IPS-NIHi11 (cell line): ENCODE data around the gene CACTIN.
"Not testable (repeated sequence)": the region's sequence is repeated elsewhere in the genome, so short reads cannot be mapped to it uniquely, and the experiment has no call there.

Experiments
- DNase-seq: peaks from one replicate; pipeline ENCODE4 v3.0.0; 2012; ENCODE audit warnings: mixed read lengths, low spot score

CACTIN gene

DNA sequence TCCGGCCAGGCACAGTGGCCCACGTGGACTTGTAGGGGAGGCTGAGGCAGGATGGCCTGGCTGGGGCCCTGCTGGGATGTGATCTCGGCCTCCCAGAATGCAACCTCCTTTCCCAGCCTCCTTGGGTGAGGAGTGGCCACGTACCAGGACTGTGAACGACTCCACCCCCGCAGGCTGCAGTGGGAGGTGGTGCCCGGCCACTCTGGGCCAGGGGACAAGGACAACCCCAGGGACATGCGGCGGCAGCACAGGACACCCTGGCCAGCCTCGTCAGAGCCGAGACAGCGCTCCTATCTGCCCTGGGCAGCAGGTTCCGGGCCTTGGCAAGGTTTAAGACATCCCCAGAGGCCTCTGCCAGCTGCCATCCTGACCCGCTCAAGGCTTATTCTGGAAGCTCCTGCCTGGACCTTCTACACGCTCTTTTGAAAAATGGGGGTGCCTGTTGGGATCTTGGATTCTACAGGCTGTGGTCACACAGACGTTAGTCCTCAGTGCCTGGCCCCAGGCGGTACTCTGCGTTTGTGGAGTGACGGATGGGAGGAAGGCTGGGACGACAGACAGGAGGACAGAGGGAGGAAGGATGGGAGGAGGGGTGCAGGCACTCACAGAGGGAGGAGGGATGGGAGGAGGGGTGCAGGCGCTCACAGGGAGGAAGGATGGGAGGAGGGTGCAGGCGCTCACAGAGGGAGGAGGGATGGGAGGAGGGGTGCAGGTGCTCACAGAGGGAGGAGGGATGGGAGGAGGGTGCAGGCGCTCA is 19.9 kb upstream of the CACTIN start:
- no peak for DNase-seq

DNA sequence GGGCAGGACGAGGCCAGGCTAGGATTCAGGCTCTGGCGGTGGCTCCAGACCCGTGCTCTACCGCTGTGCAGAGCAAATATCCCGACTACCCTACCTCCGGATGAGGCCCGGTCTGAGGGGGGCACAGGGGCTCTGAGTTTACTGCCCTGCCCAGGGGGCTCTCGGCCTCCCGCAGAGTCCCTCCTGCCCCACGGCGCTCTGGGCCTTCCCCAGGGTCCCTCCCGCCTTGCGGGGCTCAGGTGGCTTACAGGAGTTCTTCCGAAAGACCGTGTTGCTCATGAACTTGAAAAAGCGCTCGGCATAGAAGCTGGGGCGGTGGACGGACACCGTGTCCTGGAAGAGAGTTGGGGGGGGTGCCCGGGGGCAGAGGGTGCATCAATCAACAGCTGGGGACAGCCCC is 19.1 kb upstream of the CACTIN start:
- DNase-seq = no peak

DNA sequence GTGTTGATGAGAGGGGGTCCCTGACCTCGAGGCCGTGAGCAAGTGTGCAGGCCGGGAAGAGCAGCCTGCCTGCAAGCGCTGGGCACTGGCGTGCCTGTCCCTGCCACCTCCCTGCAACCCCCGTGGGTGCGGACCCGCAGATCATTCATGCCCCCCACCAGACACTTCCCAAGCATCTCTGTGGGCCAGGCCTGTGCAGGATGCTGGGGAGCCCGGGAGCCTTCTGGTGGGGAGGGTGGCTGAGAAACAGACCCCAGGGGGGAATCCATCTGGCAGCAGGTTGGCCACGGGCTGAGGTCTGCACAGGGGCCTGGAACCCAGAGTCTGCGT is 18.4 kb upstream of the CACTIN start:
- no peak for DNase-seq

DNA sequence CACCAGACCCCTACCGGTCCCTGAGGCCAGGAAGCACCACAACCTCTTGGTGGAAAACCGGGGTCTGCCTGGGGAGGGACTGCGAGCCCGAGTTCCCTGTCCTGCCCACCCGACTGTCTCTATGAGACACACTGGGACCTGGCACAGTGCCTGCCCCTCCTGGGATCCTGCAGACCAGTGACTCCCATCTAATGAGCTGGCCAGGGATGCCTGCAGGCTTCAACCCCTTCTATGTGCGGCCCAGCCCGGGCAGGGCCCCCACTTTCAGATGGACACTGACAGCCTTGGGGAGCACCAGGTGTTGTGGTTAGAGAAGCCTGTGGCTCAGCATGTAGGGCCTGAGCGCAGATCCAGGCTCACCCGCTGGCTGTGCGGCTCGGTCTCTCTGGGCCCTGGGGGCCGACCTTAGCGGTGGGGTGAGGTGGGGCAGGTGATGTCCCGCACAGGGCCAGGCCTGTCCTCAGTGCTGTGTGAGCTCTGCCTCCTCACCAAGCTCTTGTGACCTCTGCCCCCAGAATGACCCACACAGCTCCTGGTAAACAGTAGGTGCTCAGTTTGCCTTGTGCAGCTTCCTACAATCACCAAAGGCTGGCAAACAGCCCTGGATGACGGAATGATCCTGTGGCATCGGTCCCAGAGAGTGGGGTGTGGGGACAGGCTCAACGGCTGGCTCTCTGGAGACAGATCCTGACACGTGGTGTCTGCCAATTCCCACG is 17.9 kb upstream of the CACTIN start:
- DNase-seq = no peak

DNA sequence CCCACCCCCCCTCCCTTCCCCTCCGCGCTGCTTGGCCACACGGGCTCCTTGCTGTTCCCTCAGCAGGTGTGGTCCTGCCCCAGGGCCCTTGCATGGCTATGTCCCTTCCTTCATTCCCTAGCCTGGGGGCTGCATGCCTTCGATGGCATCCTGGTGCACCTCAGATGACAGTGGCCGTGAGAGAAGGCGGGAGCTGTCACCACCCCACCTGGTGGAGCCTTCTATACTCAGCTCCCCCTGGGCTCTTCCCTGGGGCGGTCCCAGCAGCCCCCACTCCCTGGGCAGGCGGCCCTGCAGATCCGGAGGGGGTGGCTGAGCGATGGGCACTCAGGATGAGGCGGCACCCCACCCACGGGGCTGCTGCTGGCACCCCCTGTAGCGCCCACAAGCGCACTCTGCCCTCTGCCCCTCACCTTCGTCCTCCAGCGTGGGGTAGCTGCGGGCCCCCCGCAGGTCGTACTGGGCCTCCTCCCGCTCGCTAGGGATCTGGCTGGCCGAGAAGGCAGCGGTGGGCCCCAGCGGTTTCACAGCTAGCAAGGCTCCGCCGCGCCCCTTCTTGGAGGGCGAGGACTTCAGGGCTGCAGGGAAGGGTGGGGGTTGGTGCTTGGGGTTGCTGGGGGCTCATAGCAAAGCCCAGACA is 17.2 kb upstream of the CACTIN start:
- DNase-seq = no peak

DNA sequence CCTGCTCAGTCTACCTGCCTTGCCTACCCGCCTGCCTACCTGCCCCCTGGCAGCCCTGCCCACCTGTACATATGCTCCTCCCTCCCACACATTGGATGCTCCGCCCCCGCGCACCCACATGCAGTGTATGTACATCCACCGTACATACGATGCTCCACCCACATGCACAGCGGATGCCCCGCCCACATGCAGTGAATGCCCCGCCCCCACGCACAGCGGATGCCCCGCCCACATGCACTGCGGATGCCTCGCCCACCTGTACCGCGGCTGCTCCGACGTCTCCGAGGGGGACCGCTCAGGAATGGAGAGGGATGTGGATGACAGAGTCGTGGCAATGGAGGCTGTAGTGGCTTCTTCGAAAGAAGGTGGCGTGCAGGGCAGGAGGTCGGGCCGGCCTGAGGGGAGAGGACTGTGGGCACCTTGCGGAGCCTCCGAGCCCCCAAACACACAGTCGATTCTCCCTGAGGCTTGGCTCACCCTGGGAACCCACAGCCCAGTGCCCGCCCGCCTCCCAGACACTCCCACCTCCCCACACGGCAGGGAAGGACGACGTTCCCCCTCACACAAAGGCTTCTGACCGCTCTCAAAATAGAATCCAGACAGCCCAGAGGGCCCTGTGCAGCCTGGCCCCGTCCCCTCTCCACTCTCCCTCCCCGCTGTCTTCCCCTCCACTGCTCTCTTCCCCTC is 16.5 kb upstream of the CACTIN start:
- DNase-seq = peak; percentile 85

DNA sequence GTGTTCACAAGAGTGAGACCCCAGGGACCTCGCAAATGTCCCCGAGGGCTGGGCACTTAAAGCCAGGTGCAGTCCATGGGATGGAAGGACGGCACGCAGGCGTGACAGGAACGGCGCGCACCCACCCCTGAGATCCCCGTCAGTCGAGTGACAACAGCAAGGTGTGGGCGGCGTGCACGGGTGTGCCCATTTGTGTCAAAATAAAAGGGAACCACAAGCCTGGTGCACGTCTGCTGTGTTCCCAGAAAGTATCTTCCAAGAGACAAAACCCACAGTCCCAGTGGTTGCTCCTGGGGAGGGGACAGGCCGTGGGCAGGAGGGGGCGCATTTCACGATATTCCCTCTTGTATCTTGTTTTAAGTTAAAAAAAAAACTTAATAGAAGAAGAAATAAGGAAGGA is 15.7 kb upstream of the CACTIN start:
- no peak for DNase-seq

DNA sequence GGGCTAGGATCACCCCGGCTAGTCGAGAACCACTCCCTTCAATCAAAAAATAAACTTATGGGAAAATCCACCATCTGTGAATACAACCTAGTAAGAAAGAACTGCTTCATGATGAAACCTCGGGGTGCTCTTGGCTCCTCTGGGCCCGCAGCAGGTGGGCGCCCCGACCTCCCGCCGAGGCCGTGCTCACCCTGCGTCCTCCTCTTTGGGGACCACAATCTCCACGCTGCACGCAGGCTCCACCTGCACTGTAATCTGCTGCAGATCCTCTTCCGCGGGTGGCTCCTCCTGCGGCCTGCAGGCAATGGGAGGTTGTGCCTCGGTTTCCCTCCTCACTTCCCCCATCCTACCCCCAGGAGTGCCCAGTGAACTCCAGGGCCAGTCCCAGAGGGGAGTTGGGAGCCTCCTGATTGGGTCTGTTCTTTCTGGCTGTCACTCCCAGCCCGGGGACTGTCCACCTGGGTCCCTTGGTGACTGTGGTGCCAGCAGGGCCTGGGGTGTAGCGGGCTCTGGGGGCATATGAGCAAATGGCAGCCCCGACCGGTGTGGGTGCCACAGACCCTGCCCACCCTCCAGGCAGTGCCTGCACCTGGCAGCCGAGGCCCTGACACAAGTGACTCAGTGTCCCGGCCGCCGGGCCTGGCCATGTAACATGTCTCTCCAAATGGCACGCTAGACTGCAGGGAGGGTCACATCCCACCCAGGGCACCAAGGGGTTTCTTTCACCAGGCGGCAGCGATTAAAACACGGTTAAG is 15.1 kb upstream of the CACTIN start:
- DNase-seq = no peak

DNA sequence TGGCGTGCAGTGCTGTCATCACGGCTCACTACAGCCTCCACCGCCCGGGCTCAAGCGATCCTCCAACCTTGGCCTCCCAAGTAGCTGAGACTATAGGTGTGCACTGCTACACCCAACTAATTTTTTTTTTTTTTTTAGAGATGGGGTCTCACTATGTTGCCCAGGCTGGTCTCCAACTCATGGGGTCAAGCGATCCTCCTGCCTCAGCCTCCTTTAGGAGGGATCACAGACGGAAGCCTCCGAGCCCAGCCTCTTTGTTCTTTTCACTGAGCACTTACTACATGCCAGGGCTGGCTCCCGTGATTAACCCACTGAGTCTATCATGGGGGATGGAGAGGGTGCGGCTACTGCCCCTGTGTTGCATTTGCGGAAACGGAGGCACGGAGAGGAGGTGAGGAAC is 12.9 kb upstream of the CACTIN start:
- no peak for DNase-seq

DNA sequence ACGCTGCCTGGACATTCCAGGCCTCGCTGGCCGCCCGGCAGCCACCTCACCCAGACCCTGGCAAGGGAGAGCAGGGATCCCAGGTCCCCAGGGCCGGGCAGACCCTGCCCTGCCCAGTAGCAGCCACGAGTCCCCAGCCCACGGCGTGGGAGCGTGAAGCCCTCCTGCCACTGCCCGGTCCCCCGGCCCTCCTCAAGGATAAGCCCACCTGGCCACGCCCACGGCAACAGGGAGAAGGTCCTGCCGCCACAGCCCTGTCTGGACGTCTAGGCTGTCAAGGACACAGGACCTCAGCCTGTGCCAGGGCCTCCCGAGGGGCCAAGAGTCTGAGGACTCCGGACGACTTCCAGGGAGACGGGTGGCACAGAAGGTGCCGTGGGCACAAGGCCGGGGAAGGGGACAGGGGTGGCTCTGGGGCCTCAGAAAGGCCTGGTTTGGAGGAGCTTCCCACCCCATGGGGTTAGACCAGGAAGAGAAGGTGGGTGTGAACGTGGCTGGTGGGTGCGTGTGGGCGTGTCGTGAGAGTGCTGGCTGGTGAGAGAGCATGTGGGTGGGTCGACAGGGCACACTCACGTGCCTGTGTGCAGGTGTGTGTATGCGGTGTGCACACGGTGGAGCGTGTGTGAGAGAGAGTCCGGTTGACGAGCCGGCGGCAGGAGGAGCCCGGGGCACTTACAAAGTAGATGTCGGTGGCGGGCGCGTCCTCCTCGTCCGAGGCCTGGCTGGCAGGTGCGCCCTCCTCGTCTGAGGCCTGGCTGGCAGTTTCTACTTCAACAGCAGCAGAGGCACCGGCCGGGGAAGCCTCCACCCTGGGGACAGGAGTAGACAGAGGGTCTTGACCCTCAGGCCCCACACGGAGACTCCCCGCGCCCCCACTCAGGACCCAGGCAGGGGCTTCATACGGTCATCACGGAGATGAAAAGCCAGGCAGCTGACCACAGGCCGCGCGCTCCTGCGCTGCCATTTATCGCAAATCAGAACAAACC is 11.9 kb upstream of the CACTIN start:
- no peak for DNase-seq

DNA sequence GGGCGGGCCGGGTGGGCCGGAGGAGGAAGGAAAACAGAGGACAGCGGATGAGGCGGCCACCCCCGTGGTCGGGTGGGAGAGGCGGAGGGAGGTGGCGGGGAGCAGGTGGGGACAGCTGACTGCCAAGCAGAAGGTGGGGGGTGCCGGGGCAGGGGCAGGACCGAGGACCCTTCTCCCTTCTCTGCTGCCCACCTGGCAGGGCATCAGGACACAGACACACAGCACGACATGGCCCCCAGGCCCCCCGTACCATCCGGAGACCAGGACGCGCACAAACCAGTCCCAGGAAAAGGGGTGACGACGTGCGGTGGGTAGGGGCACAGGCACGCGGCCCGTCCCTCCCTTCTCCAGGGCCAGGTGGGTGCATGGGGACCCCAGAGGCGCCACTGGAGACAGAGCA is 11.0 kb upstream of the CACTIN start:
- no peak for DNase-seq

DNA sequence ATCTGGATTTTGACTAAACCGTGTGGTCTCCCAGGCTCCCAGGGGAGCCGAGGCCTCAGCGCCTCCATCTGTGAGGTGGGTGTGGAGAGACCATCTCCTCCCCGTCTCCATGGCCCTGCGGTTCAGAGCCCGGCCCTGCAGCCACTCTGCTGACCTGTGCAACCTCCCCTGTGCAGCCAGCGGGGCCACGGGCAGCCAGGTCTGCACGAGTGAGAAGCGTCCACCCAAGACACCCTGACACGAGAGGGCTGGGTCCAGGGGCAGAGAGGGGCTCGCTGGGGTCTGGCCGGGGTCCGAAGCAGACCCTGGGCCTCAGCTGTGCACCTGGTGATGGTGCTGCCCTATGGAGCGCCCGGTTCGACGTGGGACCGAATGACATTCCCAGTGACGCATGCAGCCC is 10.4 kb upstream of the CACTIN start:
- no peak for DNase-seq

DNA sequence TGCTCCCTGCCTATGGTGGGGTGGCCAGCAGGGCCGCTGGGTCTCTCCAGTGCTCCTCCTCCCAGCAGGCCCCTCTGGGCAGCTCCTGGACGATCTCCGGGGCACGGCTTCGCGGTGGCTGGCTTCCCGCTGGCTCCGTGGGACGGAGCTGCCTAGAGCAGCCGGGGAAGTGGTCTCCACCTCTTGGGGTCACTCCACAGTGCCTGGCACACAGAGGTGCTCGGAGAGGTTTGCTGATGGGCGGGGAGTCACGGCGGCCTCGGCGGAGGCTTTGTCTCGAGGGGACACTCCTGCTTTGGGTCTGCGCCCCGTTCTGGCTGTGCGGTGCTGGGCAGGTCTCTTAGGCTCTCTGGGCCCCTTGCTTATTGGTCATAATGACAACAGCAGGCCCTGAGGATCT is 9.9 kb upstream of the CACTIN start:
- no peak for DNase-seq

DNA sequence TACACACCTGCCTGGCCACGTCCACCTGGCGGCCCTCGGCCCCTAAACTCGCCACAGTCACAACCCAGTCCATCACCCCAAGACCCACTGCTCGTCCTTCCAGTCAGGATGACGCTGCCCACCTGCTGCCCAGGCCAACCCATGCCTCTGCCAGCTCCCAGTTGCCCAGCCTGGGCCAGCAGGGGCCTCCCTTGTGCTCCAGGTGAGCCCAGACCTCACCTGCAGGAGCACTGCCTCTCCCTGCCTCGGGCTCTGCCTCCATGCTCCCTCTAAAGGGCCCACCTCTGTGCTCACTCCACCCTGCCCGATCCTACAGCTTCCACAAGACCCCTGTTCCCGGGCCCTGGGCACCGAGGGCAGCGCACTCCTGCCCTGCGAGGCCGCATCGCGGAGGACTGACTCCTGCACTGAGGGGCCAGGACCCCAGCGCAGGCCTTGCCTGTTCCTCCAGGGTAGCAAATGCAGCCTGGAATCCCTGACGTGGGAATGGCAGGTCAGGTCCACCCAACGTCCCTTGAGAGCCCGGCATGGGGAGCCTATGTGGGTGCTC is 8.0 kb upstream of the CACTIN start:
- DNase-seq = no peak

DNA sequence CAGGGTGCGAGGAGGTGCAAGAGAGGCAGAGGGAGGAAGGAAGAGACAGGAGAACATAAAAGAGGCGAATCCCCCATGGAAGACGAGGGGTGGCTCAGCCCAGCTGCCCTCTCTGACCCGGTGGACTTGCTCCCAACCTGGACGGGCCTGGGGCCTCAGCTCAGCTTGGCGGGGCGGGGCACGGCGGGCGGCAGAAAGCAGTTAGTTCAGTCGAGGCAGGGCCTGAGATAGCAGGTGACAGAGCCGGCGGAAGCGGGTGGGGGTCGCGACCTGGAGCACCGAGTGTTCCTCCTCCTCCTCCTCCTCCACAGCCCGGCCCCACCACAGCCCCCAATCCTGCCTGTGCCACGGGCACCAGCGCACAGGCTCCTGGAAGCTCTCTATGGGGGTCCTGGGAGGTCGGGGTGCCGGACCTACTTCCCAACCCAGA is 7.0 kb upstream of the CACTIN start:
- no peak for DNase-seq

DNA sequence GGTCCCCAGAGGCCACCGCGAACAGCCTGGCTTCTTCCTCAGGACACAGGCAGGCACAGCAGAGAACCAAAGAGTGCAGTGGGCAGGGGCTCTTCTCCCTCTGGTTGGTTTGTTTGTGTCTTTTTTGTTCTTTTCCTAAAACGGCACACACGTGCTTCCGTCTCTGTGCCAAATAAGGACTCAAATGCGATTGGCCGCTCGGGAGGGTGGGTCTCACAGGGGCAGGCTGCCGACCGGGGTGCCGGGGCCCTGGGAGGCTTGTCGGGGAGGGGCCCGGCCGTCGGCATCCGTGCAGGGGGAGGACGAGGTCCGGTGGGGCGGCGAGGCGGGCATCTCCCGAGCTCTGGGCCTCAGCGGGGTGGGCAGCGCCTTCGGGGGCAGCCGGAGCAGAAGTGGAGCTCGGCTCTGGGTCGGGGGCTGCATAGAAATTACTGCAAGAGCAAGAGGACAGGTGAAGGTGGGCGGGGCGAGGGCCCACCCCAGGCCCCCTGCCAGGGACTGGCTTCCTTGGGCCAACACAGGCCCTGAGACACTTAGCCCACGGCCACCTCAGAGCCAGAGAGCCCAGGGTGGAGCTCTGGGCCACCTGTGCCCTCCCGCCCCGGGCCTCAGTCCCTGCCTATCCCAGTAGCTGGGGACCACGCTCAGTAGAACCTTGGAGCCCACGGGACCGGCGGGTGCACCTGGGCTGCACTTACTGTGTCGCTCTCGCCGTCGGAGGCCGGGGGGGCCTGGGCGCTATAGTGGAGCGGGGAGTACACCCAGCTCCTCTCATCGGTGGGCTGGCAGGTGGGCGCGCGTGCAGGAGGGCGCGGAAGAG is 6.4 kb upstream of the CACTIN start:
- DNase-seq = no peak

DNA sequence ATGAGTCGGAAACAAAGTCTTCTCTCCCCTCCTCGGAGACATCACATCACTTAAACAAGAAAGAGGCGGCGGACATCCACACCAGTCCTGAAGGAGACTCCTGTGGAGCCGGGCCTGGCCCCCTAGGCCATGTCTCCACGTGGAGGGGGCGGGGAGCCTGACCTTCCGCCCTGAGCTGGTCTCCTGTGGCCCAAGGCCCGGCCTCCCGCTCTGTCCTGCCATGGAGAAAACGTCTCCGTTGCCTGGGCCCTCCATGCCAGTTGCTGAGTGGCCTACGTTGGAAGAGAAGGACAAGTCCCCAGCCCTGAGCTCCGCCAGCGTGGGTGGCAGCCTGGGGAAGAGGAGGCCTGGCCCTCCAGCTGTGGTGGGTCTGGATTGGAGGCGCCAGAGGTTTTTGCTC is 5.5 kb upstream of the CACTIN start:
- no peak for DNase-seq

DNA sequence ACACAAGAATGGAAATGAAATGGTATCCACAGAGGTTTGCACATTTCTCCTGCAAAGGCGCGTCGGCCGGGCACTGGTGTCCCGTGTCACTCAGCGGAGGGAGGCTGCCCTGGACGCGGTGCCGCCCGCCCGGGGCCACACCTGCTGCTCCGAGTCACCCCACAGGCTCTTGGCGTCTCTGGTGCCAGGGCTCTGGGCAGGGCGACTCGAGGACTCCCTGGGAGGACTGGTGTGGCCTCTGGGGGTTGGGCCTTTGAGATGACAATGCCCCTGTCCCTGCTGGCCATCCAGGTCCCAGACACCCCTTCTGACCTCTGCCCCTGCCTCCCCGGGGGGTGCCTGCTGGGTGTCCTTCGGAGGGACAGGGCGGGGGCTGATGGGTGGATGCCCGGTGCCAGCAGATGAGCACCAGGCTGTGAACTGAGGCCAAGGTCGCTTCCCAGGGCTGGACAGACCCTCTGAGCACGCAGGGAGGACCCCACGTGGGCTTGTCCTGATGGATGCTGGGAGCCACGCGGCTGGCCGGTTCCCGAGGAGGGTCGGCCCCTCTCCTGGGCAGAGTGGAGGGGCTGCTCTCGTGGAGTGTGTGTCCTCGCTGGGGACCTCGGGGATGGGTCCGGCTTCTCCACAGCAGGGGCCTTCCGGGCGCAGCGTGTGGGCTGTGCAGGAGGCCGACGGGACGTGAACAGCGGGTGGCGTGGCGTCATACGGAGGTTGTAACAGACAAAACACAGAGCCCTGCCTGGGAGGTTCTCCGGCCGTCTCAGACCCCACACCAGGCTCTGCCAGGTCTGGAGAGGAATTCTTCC is 4.7 kb upstream of the CACTIN start:
- no peak for DNase-seq

DNA sequence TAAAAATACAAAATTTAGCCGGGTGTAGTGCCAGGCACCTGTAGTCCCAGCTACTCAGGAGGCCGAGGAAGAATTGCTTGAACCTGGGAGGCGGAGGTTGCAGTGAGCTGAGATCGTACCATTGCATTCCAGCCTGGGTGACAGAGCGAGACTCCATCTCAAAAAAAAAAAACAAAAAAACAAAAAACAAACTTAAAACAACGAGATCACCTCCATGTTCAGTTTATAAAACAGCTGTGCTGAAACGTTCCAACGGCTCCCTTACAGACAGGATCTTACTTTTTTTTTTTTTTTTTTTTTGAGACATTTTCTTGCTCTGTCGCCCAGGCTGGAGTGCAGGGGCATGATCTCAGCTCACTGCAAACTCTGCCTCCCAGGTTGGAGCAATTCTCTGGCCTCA is 2.2 kb upstream of the CACTIN start:
- not testable (repeated sequence) for DNase-seq
